K562 (cell line): ENCODE data around the gene SESN2. TPM values are rescaled to one million over a fixed set of nuclear protein-coding genes. Genes with fewer than 3 reads are reported as not detected.

Source experiments
- ATAC-seq: fragments of 200-7000 bp; cut with Tn5 transposase; 3 replicates; pipeline ENCODE4 v1.9.1; 2020; ENCODE audit warnings: moderate library complexity
- BruUV-seq: library from RNA; stranded (reverse); fragments of 400-500 nt; replicated peaks from 2 replicates; lab custom pipeline; 2021; lab: Mats Ljungman, UMichigan
- CTCF ChIA-PET: fragments of 300-600 bp; formaldehyde crosslinking; extraction: SDS; loops from one replicate; lab custom pipeline; 2021; ENCODE audit warnings: low intra/inter-chr PET ratio; lab: Yijun Ruan, JAX
- POLR2A ChIA-PET: fragments of 300-600, 350-650 bp; sonication (Branson Sonifier 250); formaldehyde crosslinking; extraction: SDS; loops from one replicate; lab custom pipeline; 2021; ENCODE audit warnings: antibody characterized with exemption, inconsistent platforms; lab: Yijun Ruan, JAX
- DNase-seq, 4 experiments: peaks; one replicate each; pipeline versions ENCODE4 v3.0.0 to v3.0.0-alpha.2; 2011 to 2018; ENCODE audit warnings: low spot score in 3 of 4, mixed read lengths in 3 of 4; ENCODE audit errors: extremely low read depth in 1 of 4
- FAIRE-seq: peaks from 2 replicates; lab custom pipeline; 2011; peaks lifted over from hg19 to GRCh38; lab: Jason Lieb, UNC
- H2AFZ ChIP-seq: 2 replicates; pipeline ENCODE4 v1.6.0; 2011; ENCODE audit warnings: low read depth, low read length, control low read depth, inconsistent platforms
- H3K27ac ChIP-seq: fragments of 200-600 bp; 3 replicates; pipeline ENCODE4 v1.8.0; 2011; ENCODE audit warnings: low read depth, mild to moderate bottlenecking, control low read depth, inconsistent platforms, low read length, moderate library complexity, mixed read lengths; ENCODE audit errors: extremely low read depth
- H3K27me3 ChIP-seq, 2 experiments: fragments of 300-600 bp in 1 of 2; 2 replicates in 1 of 2; 3 replicates in 1 of 2; pipeline versions ENCODE4 v1.6.0 to v1.8.0; 2011; ENCODE audit warnings: inconsistent platforms in 2 of 2, low read length in 2 of 2, mild to moderate bottlenecking in 1 of 2, mixed read lengths in 1 of 2, moderate library complexity in 1 of 2; ENCODE audit not compliant: control insufficient read depth in 2 of 2, insufficient read depth in 2 of 2
- H3K36me3 ChIP-seq: fragments of 300-600 bp; 3 replicates; pipeline ENCODE4 v1.8.0; 2011; ENCODE audit warnings: mild to moderate bottlenecking, low read length, inconsistent platforms; ENCODE audit not compliant: control insufficient read depth, insufficient read depth
- H3K4me1 ChIP-seq, 2 experiments: fragments of 200-600 bp in 1 of 2; replicated peaks in 1 of 2; 2 replicates in 1 of 2; 3 replicates in 1 of 2; pipeline versions ENCODE4 v1.5.1 to v1.8.0; 2011; ENCODE audit warnings: inconsistent platforms in 2 of 2, low read length in 2 of 2, mild to moderate bottlenecking in 1 of 2, mixed read lengths in 1 of 2, moderate library complexity in 1 of 2; ENCODE audit not compliant: control insufficient read depth in 2 of 2, insufficient read depth in 2 of 2
- H3K4me2 ChIP-seq: 2 replicates; pipeline ENCODE4 v1.6.1; 2011; ENCODE audit warnings: low read length, control low read depth, inconsistent platforms, mixed read lengths; ENCODE audit not compliant: insufficient read depth
- H3K4me3 ChIP-seq: fragments of 200-600 bp; sonication (generic), shearing (Covaris generic); 2 replicates; pipeline ENCODE4 v1.5.1; 2016; ENCODE audit warnings: control low read depth, inconsistent platforms
- H3K79me2 ChIP-seq: fragments of 200-600 bp; 3 replicates; pipeline ENCODE4 v1.8.0; 2011; ENCODE audit warnings: low read length, inconsistent platforms; ENCODE audit not compliant: control insufficient read depth, insufficient read depth
- H3K9ac ChIP-seq, 2 experiments: 2 replicates each; pipeline versions ENCODE4 v1.6.0 to v1.6.1; 2011; ENCODE audit warnings: low read depth in 2 of 2, low read length in 2 of 2, control low read depth in 1 of 2, inconsistent platforms in 1 of 2, mild to moderate bottlenecking in 1 of 2, mixed read lengths in 1 of 2; ENCODE audit not compliant: insufficient read depth in 1 of 2
- H3K9me1 ChIP-seq: one replicate; pipeline ENCODE4 v1.6.0; 2011; ENCODE audit warnings: inconsistent platforms, mild to moderate bottlenecking, low read length, moderate library complexity; ENCODE audit not compliant: control insufficient read depth, insufficient read depth
- H3K9me3 ChIP-seq: replicated peaks from 2 replicates; pipeline ENCODE4 v1.5.1; 2011; ENCODE audit warnings: low read depth, low read length, inconsistent platforms; ENCODE audit not compliant: control insufficient read depth, insufficient read depth
- H4K20me1 ChIP-seq: replicated peaks from 2 replicates; pipeline ENCODE4 v1.6.1; 2011; ENCODE audit warnings: low read length, inconsistent platforms, mixed read lengths; ENCODE audit not compliant: control insufficient read depth, insufficient read depth
- CEBPG ChIP-seq, 3 experiments: fragments of 200-800 bp in 1 of 3; sonication (Bioruptor generic) in 1 of 3; sonication (generic) in 1 of 3; formaldehyde crosslinking in 1 of 3; IDR thresholded peaks in 2 of 3; conservative IDR thresholded peaks in 1 of 3; 2 replicates each; pipeline versions ENCODE4 v1.6.1 to v1.8.0; 2016 to 2022; ENCODE audit warnings: missing compliant biosample characterization in 2 of 3, missing genetic modification characterization in 2 of 3, mild to moderate bottlenecking in 1 of 3, missing genetic modification reagents in 1 of 3
- MCM2 ChIP-seq: fragments of 450-650 bp; IDR thresholded peaks from 2 replicates; pipeline ENCODE4 v1.6.1; 2017; ENCODE audit warnings: low read depth, mild to moderate bottlenecking
- SNIP1 ChIP-seq: fragments of 450-650 bp; IDR thresholded peaks from 2 replicates; pipeline ENCODE4 v1.7.1; 2017; ENCODE audit warnings: low read depth, mild to moderate bottlenecking
- WGBS: fragments of 100-300 bp; shearing (Covaris generic); methylation state at CpG from one replicate; pipeline ENCODE4 v1.1.6; 2016; ENCODE audit warnings: low coverage, mixed read lengths; ENCODE audit not compliant: insufficient coverage; ENCODE audit errors: missing lambda C conversion rate; 5-methylcytosine and 5-hydroxymethylcytosine counted together
- in situ Hi-C: fragments of 300-500 bp; cut with MboI; formaldehyde crosslinking; loops from 4 replicates; pipeline ENCODE4 v1.15.0; 2018; ENCODE audit warnings: inconsistent platforms, mixed read lengths
- intact Hi-C: fragments of 100-400 bp; cut with micrococcal nuclease; formaldehyde crosslinking; loops from 2 replicates; pipeline ENCODE4 v1.14.2; 2022
- polyA plus RNA-seq, 8 experiments: library from polyadenylated mRNA; depleted of rRNA in 4 of 8; stranded (reverse) in 5 of 8; unstranded in 3 of 8; fragments of >200 nt; fragmentation: Nextera tagmentation in 2 of 8; fragmentation: Illumina TruSeq in 1 of 8; extraction: Ambion mirVana in 2 of 8; extraction: Trizol in 1 of 8; gene quantifications; 2 replicates each; pipeline versions ENCODE4 v1.2.1 to v1.2.3, GENCODE V29; 2011 to 2014; ENCODE audit warnings: inconsistent platforms in 1 of 8, missing spikeins in 1 of 8
- total RNA-seq, 7 experiments: library from RNA; depleted of rRNA in 6 of 7; stranded (reverse); fragments of >200 nt in 6 of 7; fragmentation: Illumina TruSeq in 2 of 7; extraction: Trizol in 2 of 7; gene quantifications; 2 replicates each; pipeline versions ENCODE4 v1.2.1 to v1.2.3, GENCODE V29; 2011 to 2021; ENCODE audit warnings: low replicate concordance in 1 of 7

SESN2 gene
- total and polyA plus RNA-seq, 9 of the 15 experiments (the other 6 are each of a cell fraction or from before 2014, with no cell fraction given): 3.7 to 71.3 (median 16.8) TPM

GRCh38 chr1:28309702-28310101, 50.4 kb downstream of the SESN2 start:
- no peaks in the 10 kb centered on the region for H3K9me1 ChIP-seq
- FAIRE-seq: no peak
- TF ChIP-seq SNIP1 (no peak), MCM2 (no peak), CEBPG (CRISPR knock-in tag; IDR thresholded peaks at IDR 0.05) (0 out of 2 replicates have a peak, but pooled peaks have one; percentile 11), CEBPG (tag; conservative IDR thresholded peaks at IDR 0.05 in 1 of 2, IDR thresholded peaks at IDR 0.05 in 1 of 2) (0 out of 4 replicates have a peak, but pooled peaks have one; percentile 28 to 31)
- peaks cover 5 to 8% of the 10 kb centered on the region in 2 experiments; a peak in 4 of 5 replicates for H3K4me1 ChIP-seq
- H3K4me2 ChIP-seq: no peak overlapping the region
- no peak overlapping the region for H3K9ac ChIP-seq
- 9% methylated on average over 2 of the region's 2 CpGs for WGBS
- no peak overlapping the region for H3K4me3 ChIP-seq
- no peaks in the 10 kb centered on the region for H4K20me1 ChIP-seq
- H3K27ac ChIP-seq: no peak overlapping the region
- no peaks in the 10 kb centered on the region for H3K79me2 ChIP-seq
- H3K9me3 ChIP-seq: no peaks in the 10 kb centered on the region
- BruUV-seq: no TSS peak
- POLR2A ChIA-PET: interaction anchor here (1.2 kb wide), 1 partner anchor 19 kb away, joined by 3 read pairs; the partner anchor contains the start of gene MED18
- H3K27me3 ChIP-seq: no peaks in the 10 kb centered on the region
- intact Hi-C loops: no loop called here
- no peak for ATAC-seq
- CTCF ChIA-PET: no interaction called here
- in situ Hi-C loops: no loop called here
- no peaks in the 10 kb centered on the region for H3K36me3 ChIP-seq
- no peak overlapping the region for H2AFZ ChIP-seq
- no peak for DNase-seq
